HEK293 (cell line): ENCODE results near the gene AKAP6.

ENCODE experiments used
- CTCF ChIA-PET: fragments of 350-600 bp; formaldehyde crosslinking; extraction: SDS; loops from one replicate; lab custom pipeline; 2021; ENCODE audit warnings: antibody characterized with exemption; lab: Yijun Ruan, JAX
- POLR2A ChIA-PET: fragments of 300-600 bp; formaldehyde crosslinking; extraction: SDS; loops from one replicate; lab custom pipeline; 2020; ENCODE audit warnings: antibody characterized with exemption, inconsistent platforms; lab: Yijun Ruan, JAX
- H3K27ac ChIP-seq: fragments of 200-500 bp; sonication (Bioruptor generic); 2 replicates; pipeline ENCODE4 v1.5.1; 2014; ENCODE audit warnings: low read depth, low read length, control low read depth, inconsistent platforms; ENCODE audit errors: extremely low read depth
- H3K36me3 ChIP-seq, 2 experiments: fragments of 200-500 bp in 1 of 2; sonication (Bioruptor generic) in 1 of 2; 1 replicate in 1 of 2; 2 replicates in 1 of 2; pipeline ENCODE4 v1.5.1; 2014 to 2017; ENCODE audit warnings: inconsistent platforms in 2 of 2, low read length in 2 of 2; ENCODE audit not compliant: control insufficient read depth in 2 of 2, insufficient read depth in 1 of 2
- H3K4me1 ChIP-seq: fragments of 200-500 bp; sonication (Bioruptor generic); 2 replicates; pipeline ENCODE4 v1.5.1; 2014; ENCODE audit warnings: mild to moderate bottlenecking, low read length, inconsistent platforms; ENCODE audit not compliant: control insufficient read depth, insufficient read depth
- H3K4me3 ChIP-seq: 2 replicates; pipeline ENCODE4 v1.5.1; 2011; ENCODE audit warnings: low read depth, mild to moderate bottlenecking, control low read depth, low read length, moderate library complexity
- H3K9me3 ChIP-seq: fragments of 200-500 bp; sonication (Bioruptor generic); 2 replicates; pipeline ENCODE4 v1.5.1; 2014; ENCODE audit warnings: low read depth, low read length, inconsistent platforms; ENCODE audit not compliant: control insufficient read depth, insufficient read depth
- GFI1B ChIP-seq: fragments of 450-650 bp; formaldehyde crosslinking; IDR thresholded peaks from 2 replicates; pipeline ENCODE4 v1.5.1; 2016; ENCODE audit warnings: missing biosample characterization, missing genetic modification characterization
- KLF9 ChIP-seq: fragments of 450-650 bp; formaldehyde crosslinking; IDR thresholded peaks from 2 replicates; pipeline ENCODE4 v1.5.1; 2016; ENCODE audit warnings: missing biosample characterization, missing genetic modification characterization, low read depth
- SCRT2 ChIP-seq: fragments of 450-650 bp; formaldehyde crosslinking; IDR thresholded peaks from 2 replicates; pipeline ENCODE4 v1.5.1; 2016; ENCODE audit warnings: missing biosample characterization, missing genetic modification characterization
- SETDB1 ChIP-seq: IDR thresholded peaks from one replicate; pipeline ENCODE4 v1.6.1; 2017; ENCODE audit warnings: mild to moderate bottlenecking, low read length, moderate library complexity, mixed read lengths; ENCODE audit not compliant: insufficient read length
- SP3 ChIP-seq: fragments of 450-650 bp; formaldehyde crosslinking; IDR thresholded peaks from 2 replicates; pipeline ENCODE4 v1.5.1; 2016; ENCODE audit warnings: missing biosample characterization, missing genetic modification characterization
- ZBTB48 ChIP-seq: fragments of 450-650 bp; formaldehyde crosslinking; IDR thresholded peaks from 2 replicates; pipeline ENCODE4 v1.5.1; 2016; ENCODE audit warnings: missing biosample characterization, missing genetic modification characterization
- ZBTB7A ChIP-seq: fragments of 450-650 bp; formaldehyde crosslinking; IDR thresholded peaks from 2 replicates; pipeline ENCODE4 v1.5.1; 2016; ENCODE audit warnings: low read depth, missing biosample characterization, missing genetic modification characterization
- ZFP41 ChIP-seq: fragments of 450-650 bp; formaldehyde crosslinking; IDR thresholded peaks from 2 replicates; pipeline ENCODE4 v1.5.1; 2016; ENCODE audit warnings: missing biosample characterization, missing genetic modification characterization, borderline replicate concordance
- ZNF114 ChIP-seq: fragments of 450-650 bp; formaldehyde crosslinking; IDR thresholded peaks from 2 replicates; pipeline ENCODE4 v1.5.0; 2017; ENCODE audit warnings: missing biosample characterization, missing genetic modification characterization
- ZNF121 ChIP-seq: fragments of 450-650 bp; formaldehyde crosslinking; IDR thresholded peaks from 2 replicates; pipeline ENCODE4 v1.5.1; 2016; ENCODE audit warnings: missing biosample characterization, missing genetic modification characterization
- ZNF138 ChIP-seq: fragments of 450-650 bp; formaldehyde crosslinking; IDR thresholded peaks from 2 replicates; pipeline ENCODE4 v1.5.1; 2016; ENCODE audit warnings: missing biosample characterization, missing genetic modification characterization, borderline replicate concordance
- ZNF174 ChIP-seq: fragments of 450-650 bp; formaldehyde crosslinking; IDR thresholded peaks from 2 replicates; pipeline ENCODE4 v1.5.0; 2017; ENCODE audit warnings: missing biosample characterization, mild to moderate bottlenecking, missing genetic modification characterization
- ZNF184 ChIP-seq: fragments of 450-650 bp; IDR thresholded peaks from 2 replicates; pipeline ENCODE4 v1.5.1; 2018; ENCODE audit warnings: missing biosample characterization, mild to moderate bottlenecking, missing genetic modification characterization
- ZNF221 ChIP-seq: fragments of 450-650 bp; formaldehyde crosslinking; IDR thresholded peaks from 2 replicates; pipeline ENCODE4 v1.5.1; 2017; ENCODE audit warnings: missing biosample characterization, missing genetic modification characterization, borderline replicate concordance
- ZNF223 ChIP-seq: fragments of 450-650 bp; formaldehyde crosslinking; IDR thresholded peaks from 2 replicates; pipeline ENCODE4 v1.5.1; 2016; ENCODE audit warnings: missing biosample characterization, missing genetic modification characterization
- ZNF302 ChIP-seq: fragments of 450-650 bp; formaldehyde crosslinking; IDR thresholded peaks from 2 replicates; pipeline ENCODE4 v1.5.1; 2016; ENCODE audit warnings: missing biosample characterization, missing genetic modification characterization, low read depth
- ZNF335 ChIP-seq: fragments of 450-650 bp; formaldehyde crosslinking; conservative IDR thresholded peaks from 2 replicates; pipeline ENCODE4 v1.5.1; 2016; ENCODE audit warnings: missing biosample characterization, missing genetic modification characterization
- ZNF354C ChIP-seq: fragments of 450-650 bp; formaldehyde crosslinking; IDR thresholded peaks from 2 replicates; pipeline ENCODE4 v1.5.1; 2016; ENCODE audit warnings: missing biosample characterization, missing genetic modification characterization, low read depth, borderline replicate concordance
- ZNF416 ChIP-seq: fragments of 450-650 bp; formaldehyde crosslinking; IDR thresholded peaks from 2 replicates; pipeline ENCODE4 v1.5.1; 2016; ENCODE audit warnings: missing biosample characterization, missing genetic modification characterization
- ZNF48 ChIP-seq: fragments of 450-650 bp; formaldehyde crosslinking; IDR thresholded peaks from 2 replicates; pipeline ENCODE4 v1.5.1; 2016; ENCODE audit warnings: missing biosample characterization, missing genetic modification characterization
- ZNF610 ChIP-seq: fragments of 450-650 bp; formaldehyde crosslinking; IDR thresholded peaks from 2 replicates; pipeline ENCODE4 v1.5.1; 2016; ENCODE audit warnings: missing biosample characterization, missing genetic modification characterization, borderline replicate concordance
- ZNF623 ChIP-seq: fragments of 450-650 bp; formaldehyde crosslinking; IDR thresholded peaks from 2 replicates; pipeline ENCODE4 v1.5.1; 2016; ENCODE audit warnings: missing biosample characterization, missing genetic modification characterization
- ZNF76 ChIP-seq: fragments of 450-650 bp; formaldehyde crosslinking; IDR thresholded peaks from 2 replicates; pipeline ENCODE4; 2016; ENCODE audit warnings: low read depth, missing biosample characterization, missing genetic modification characterization, borderline replicate concordance
- ZNF768 ChIP-seq: fragments of 450-650 bp; formaldehyde crosslinking; IDR thresholded peaks from 2 replicates; pipeline ENCODE4 v1.5.1; 2018; ENCODE audit warnings: missing biosample characterization, mild to moderate bottlenecking, missing genetic modification characterization
- ZNF785 ChIP-seq: fragments of 450-650 bp; formaldehyde crosslinking; IDR thresholded peaks from 2 replicates; pipeline ENCODE4 v1.5.1; 2016; ENCODE audit warnings: missing biosample characterization, missing genetic modification characterization
- TF ChIP-seq, protein P1 (sequence below): fragments of 450-650 bp; formaldehyde crosslinking; IDR thresholded peaks from 2 replicates; pipeline ENCODE4 v1.5.1; 2017; ENCODE audit warnings: missing biosample characterization, mild to moderate bottlenecking, missing genetic modification characterization, moderate library complexity
- TF ChIP-seq, protein P2 (sequence below): fragments of 450-650 bp; formaldehyde crosslinking; IDR thresholded peaks from 2 replicates; pipeline ENCODE4 v1.5.1; 2016; ENCODE audit warnings: missing biosample characterization, missing genetic modification characterization
- TF ChIP-seq, protein P3 (sequence below): fragments of 450-650 bp; formaldehyde crosslinking; IDR thresholded peaks from 2 replicates; pipeline ENCODE4 v1.5.1; 2017; ENCODE audit warnings: missing biosample characterization, missing genetic modification characterization
- TF ChIP-seq, protein P4 (sequence below): fragments of 450-650 bp; formaldehyde crosslinking; IDR thresholded peaks from 2 replicates; pipeline ENCODE4 v1.5.1; 2016; ENCODE audit warnings: missing biosample characterization, missing genetic modification characterization

Gene AKAP6

DNA sequence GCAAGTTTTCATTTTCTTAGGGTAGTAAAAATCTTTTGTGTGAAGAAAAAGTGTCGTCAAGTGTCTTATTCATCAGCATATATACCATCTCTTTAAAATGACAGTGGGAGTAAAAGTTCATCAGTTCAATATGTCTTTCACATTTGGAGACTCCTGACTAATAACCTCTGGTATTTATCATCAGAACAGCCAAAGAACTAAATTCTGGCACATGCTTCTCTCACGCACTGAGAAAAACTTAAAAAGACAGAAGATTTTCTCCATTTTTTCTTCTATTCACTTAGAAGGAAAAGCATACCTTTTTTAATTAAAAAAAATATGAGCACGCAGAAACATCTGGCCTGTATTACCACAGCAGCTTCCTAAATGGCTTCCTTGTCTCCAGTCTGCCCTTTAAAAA lies 265.7 kb downstream of the AKAP6 start:
- H3K27ac ChIP-seq: no peak overlapping the region
- POLR2A ChIA-PET: no interaction called here
- no peaks in the 10 kb centered on the region for H3K4me1 ChIP-seq
- no peak for TF ChIP-seq ZNF223
- TF ChIP-seq ZNF76 (tag by site-specific recombination): no peak
- TF ChIP-seq ZNF354C (tag by site-specific recombination): no peak
- no peak for TF ChIP-seq ZBTB7A (tag by site-specific recombination)
- no peak for TF ChIP-seq SETDB1
- no peak overlapping the region for H3K4me3 ChIP-seq
- H3K9me3 ChIP-seq: no peaks in the 10 kb centered on the region; the same call in 1 of the 2 replicates
- H3K36me3 ChIP-seq: no peaks in the 10 kb centered on the region
- CTCF ChIA-PET: interaction anchor here (0.7 to 0.9 kb wide), 2 partner anchors 19 to 1198 kb away, joined by 3 read pairs; no protein-coding TSS in a partner anchor

DNA sequence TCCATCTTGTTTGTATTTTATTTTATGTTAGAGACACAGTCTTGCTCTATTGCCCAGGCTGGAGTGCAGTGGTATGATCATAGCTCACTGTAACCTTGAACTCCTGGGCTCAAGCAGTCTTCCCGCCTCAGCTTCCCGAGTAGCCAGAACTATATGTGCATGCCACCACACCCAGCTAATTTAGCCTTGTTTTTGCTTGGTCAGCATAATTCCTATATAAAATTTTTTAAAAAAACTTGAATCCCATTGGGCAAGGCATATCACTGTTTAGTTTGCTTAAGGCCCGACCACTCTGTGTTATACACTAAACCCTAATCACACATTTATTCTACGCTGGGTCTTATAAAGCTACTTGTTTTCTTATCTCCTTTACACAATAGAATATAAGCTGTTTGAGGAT lies 266.4 kb downstream of the AKAP6 start:
- H3K9me3 ChIP-seq: no peaks in the 10 kb centered on the region; the same call in 1 of the 2 replicates
- no peaks in the 10 kb centered on the region for H3K4me1 ChIP-seq
- H3K4me3 ChIP-seq: no peak overlapping the region
- TF ChIP-seq KLF9 (tag by site-specific recombination): no peak
- TF ChIP-seq ZNF48 (tag by site-specific recombination): no peak
- no peak for TF ChIP-seq SP3 (tag by site-specific recombination)
- TF ChIP-seq ZNF610 (tag by site-specific recombination): no peak
- TF ChIP-seq, protein P1, sequence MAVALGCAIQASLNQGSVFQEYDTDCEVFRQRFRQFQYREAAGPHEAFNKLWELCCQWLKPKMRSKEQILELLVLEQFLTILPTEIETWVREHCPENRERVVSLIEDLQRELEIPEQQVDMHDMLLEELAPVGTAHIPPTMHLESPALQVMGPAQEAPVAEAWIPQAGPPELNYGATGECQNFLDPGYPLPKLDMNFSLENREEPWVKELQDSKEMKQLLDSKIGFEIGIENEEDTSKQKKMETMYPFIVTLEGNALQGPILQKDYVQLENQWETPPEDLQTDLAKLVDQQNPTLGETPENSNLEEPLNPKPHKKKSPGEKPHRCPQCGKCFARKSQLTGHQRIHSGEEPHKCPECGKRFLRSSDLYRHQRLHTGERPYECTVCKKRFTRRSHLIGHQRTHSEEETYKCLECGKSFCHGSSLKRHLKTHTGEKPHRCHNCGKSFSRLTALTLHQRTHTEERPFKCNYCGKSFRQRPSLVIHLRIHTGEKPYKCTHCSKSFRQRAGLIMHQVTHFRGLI: no peak
- no peak for TF ChIP-seq ZNF221 (tag by site-specific recombination)
- TF ChIP-seq ZNF768 (tag by site-specific recombination): no peak
- no peak for TF ChIP-seq ZFP41
- TF ChIP-seq, protein P2, sequence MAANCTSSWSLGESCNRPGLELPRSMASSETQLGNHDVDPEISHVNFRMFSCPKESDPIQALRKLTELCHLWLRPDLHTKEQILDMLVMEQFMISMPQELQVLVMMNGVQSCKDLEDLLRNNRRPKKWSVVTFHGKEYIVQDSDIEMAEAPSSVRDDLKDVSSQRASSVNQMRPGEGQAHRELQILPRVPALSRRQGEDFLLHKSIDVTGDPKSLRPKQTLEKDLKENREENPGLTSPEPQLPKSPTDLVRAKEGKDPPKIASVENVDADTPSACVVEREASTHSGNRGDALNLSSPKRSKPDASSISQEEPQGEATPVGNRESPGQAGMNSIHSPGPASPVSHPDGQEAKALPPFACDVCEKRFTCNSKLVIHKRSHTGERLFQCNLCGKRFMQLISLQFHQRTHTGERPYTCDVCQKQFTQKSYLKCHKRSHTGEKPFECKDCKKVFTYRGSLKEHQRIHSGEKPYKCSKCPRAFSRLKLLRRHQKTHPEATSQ (tag by site-specific recombination): no peak
- TF ChIP-seq, protein P3, sequence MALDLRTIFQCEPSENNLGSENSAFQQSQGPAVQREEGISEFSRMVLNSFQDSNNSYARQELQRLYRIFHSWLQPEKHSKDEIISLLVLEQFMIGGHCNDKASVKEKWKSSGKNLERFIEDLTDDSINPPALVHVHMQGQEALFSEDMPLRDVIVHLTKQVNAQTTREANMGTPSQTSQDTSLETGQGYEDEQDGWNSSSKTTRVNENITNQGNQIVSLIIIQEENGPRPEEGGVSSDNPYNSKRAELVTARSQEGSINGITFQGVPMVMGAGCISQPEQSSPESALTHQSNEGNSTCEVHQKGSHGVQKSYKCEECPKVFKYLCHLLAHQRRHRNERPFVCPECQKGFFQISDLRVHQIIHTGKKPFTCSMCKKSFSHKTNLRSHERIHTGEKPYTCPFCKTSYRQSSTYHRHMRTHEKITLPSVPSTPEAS (tag by site-specific recombination): no peak
- no peak for TF ChIP-seq ZNF623
- ChIA-PET CTCF (interaction anchor here (0.7 to 1.1 kb wide), 3 partner anchors 20 to 1197 kb away, joined by 3 read pairs; no protein-coding TSS in a partner anchor), POLR2A (no interaction called here)
- H3K36me3 ChIP-seq: no peaks in the 10 kb centered on the region
- H3K27ac ChIP-seq: no peak overlapping the region

DNA sequence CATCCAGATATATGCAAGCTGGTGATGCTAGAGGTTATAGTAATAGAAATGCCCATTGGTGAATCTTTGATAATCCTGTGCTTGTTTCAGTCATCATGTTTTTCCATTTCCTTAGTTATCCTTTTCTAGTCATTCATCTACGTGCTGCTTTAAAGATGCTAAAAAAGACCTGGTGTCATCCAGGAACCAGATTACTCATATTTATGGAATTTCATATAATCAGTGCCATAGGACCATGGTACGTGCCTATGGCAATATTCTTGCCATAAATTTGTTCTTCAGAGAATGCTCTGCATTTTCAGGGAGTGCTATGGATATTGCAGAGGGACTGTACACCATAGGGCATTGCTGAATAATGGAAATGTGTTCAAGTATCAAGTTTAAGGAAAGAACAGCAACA lies 267.3 kb downstream of the AKAP6 start:
- CTCF ChIA-PET: interaction anchor here (0.5 kb wide), 1 partner anchor 44 kb away, joined by 3 read pairs; no protein-coding TSS in a partner anchor

More for the DNA sequence above, 267.3 kb downstream of the AKAP6 start:
- Histone ChIP-seq H3K27ac (no peak overlapping the region), H3K9me3 (no peaks in the 10 kb centered on the region; the same call in 1 of the 2 replicates), H3K4me1 (no peaks in the 10 kb centered on the region), H3K36me3 (no peaks in the 10 kb centered on the region)
- POLR2A ChIA-PET: no interaction called here
- no peak for TF ChIP-seq ZBTB48 (tag by site-specific recombination)
- no peak for TF ChIP-seq ZNF138 (tag by site-specific recombination)
- TF ChIP-seq, protein P4, sequence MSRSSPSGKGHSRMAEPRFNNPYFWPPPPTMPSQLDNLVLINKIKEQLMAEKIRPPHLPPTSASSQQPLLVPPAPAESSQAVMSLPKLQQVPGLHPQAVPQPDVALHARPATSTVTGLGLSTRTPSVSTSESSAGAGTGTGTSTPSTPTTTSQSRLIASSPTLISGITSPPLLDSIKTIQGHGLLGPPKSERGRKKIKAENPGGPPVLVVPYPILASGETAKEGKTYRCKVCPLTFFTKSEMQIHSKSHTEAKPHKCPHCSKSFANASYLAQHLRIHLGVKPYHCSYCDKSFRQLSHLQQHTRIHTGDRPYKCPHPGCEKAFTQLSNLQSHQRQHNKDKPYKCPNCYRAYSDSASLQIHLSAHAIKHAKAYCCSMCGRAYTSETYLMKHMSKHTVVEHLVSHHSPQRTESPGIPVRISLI (tag by site-specific recombination): no peak
- TF ChIP-seq ZNF114 (tag by site-specific recombination): no peak
- no peak for TF ChIP-seq ZFP41
- TF ChIP-seq ZNF785: no peak
- no peak for TF ChIP-seq ZNF121 (tag by site-specific recombination)
- TF ChIP-seq ZNF174 (tag by site-specific recombination): no peak
- no peak for TF ChIP-seq ZNF302 (tag by site-specific recombination)
- TF ChIP-seq ZNF184: no peak
- no peak for TF ChIP-seq ZNF335 (tag by site-specific recombination)
- no peak for TF ChIP-seq GFI1B (tag by site-specific recombination)
- no peak for TF ChIP-seq ZNF416 (tag by site-specific recombination)
- no peak for TF ChIP-seq SCRT2 (tag by site-specific recombination)
- TF ChIP-seq, all 188 proteins: peak for 0
- no peak overlapping the region for H3K4me3 ChIP-seq
